Stimulated activated CD8-positive, alpha-beta memory T cell treated with anti-CD3 and anti-CD28 coated beads, Interleukin-15, amount 100 ng/mL, for 24 hours (primary cell): Measurements from ENCODE around the gene PDAP1.
"Not testable (repeated sequence)": the region's sequence is repeated elsewhere in the genome, so short reads cannot be mapped to it uniquely, and the experiment has no call there.

Experiments used
- DNase-seq: peaks from one replicate; pipeline ENCODE4 v3.0.0-alpha.2; 2020; ENCODE audit warnings: low read depth

The PDAP1 gene

DNA sequence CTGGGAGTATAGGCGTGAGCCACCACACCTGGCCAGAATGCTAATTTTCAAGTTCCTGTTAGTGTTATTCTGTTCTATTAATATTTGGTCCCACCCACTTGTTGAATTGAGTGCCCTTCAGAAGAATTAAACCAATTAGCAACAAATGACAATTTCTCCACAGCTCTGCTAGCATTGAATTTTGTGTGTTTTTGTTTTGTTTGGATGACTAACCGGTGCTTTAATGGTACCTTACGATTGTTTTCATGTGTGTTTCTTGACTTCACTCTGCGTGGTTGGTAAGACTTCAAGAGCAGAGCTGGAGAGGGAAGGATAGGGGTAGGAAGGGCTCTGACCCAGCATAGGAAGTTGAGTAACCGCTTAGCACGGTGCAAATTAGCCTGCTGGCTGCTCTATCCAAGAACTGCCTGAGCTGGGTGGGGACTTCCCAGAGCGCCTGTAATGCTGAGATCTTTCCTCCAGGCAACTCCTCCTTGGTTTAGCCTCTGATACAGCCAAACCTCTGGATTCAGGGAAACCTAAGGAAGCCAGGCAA, 29.3 kb downstream of the PDAP1 start:
- no peak for DNase-seq

DNA sequence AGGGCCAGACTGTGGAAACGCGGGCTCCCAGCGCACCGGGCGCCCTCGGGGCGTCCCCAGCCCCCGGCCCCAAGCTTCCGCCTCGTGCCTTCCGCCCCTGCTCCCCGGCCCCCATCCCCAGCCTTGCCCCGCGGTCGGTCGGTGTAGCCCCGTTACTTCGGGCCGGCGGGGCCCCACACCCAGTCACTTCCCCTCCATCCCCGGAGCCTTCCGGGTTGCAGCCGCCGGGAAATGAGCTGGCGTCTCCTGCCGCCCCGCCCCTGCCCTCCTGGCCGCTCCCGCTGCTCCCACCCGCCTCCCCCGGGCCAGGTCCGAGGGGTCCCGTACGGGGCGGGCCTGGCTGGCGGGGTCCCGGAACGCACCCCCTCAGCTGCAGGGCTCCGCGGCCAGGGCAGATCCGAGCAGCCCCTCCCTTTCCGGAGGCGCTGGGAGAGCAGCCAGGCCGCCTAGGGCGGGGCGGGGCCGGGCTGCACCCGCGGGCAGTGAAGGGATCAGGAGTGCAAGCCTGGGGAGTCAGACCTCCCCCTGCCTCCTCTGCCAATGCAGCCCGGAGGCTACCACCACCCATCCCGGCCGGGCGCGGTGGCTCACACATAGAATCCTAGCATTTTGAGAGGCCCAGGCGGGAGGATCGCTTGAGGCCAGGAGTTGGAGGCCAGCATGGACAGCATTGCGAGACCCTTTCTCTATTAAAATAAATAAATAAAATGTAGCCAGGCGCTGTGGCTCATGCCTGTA, 33.2 kb downstream of the PDAP1 start:
- DNase-seq: peak; percentile 42

DNA sequence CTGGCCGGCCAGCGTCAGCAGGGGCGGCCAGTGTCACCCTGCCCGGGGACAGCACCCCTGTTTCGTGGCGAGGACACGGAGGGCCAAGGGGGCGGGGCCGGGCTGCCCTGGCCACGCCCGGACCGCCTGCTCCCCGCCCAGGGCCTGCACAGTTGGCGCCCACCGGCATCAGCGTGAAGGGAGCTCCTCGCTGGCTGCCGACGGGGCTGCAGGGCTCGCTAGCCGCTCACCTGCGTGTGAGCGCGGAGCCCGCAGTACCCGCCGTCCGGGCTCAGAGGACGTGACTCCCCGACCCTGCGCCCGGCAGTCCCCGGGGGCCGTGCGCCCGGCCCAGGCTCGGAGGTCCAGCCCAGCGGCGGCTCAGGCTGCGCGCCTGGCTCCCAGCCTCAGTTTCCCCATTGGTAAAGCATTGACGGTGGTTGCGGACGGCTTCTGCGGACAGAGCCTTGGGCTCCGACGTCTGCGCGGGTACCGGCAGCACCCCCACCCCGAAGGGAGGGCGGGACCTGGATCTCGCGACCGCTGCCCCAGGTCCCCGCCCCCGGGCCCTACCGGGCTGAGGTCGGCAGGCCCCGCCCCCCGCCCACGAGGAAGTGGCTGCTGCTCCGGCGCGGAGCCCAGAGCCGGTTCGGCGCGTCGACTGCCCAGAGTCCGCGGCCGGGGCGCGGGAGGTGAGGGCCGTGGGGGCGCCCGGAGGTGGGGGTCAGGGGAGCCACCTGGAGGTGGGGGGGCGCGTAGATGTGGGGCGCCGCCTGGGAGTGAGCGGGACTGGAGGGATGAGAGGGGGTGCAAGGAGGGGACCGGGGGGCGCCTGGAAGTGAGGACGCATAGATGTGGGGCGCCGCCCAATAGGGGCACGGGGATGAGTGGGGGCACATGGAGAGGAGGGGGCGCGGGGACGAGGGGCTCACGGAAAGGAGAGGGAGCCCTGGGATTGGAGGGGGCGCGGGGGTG, 34.0 kb downstream of the PDAP1 start, which contains the start of gene ARPC1B:
Gene ARPC1B (plus strand): TSS at position 620 of the 954 bp plus-strand sequence. CDS start 10,985 bp downstream, outside the sequence.
- peak; percentile 70 for DNase-seq

DNA sequence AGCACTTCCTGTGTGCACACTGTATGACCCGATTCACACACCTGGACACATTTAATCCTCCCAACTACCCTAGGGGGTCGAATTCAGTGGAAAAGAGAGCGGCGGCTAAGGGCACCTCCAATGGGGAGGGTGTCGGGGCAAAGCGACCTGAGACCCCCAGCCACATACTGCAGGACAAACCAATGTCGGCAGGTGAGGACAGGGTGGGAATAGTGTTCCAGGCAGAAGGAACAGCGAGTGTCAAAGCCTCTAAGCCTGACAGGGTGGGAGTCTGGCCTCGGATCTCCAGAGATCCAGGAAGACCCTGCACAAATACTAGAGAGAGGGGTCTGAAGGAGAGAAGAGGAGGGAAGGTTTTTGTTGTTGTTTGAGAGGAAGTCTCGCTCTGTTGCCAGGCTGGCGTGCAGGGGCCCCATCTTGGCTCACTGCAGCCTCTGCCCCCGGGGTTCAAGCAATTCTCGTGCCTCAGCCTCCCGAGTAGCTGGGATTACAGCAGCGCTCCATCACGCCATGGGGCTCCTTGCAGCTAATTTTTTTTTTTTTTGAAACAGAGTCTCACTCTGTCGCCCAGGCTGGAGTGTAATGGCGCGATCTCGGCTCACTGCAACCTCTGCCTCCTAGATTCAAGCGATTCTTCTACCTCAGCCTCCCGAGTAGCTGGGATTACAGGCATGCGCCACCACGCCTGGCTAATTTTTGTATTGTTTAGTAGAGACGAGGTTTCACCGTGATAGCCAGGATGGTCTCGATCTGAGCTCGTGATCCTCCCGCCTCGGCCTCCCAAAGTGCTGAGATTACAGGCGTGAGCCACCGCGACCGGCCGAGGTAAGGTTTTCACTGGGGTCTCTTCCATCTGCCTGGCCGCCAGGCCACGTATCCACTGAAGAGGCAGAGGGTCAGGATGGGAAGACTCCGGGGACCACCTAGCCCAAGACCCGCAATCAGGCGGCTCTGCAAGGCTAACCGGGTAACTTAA, 35.0 kb downstream of the PDAP1 start:
- DNase-seq: no peak

DNA sequence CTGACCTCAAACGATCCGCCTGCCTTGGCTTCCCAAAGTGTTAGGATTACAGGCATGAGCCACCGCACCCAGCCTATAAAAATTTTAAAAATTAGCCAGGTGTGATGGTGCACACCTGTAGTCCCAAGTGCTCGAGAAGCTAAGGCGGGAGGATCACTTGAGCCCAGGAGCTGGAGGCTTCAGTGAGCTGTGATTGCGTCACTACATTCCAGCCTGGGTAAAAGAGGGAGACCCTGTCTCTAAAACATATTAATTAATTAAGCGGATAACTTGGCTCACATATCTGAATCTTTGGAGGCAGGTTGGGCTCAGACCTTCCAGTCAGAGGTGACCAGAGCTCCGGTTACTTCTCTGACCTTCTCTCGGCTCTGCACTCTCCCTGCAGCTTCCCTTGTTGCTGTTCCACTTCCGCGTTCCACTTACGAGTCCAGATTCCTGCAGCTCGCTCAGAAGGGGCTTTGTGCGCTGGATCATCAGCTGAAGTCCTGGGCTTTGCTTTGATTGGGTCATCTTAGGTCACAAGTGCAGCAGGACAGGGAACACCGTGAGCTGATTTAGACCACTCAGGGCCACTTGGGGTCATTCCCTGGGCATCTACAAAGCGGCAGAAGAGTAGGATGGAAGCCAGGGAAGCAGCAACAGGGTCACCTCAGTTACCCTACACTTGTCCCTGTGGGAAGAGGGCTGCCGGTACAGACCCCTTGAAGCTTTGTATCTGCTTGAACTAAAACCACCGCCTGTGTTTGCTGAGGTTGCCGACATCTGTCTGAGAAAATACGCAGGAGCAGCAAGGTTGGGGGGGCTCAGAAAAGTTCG, 35.9 kb downstream of the PDAP1 start:
- no peak for DNase-seq

DNA sequence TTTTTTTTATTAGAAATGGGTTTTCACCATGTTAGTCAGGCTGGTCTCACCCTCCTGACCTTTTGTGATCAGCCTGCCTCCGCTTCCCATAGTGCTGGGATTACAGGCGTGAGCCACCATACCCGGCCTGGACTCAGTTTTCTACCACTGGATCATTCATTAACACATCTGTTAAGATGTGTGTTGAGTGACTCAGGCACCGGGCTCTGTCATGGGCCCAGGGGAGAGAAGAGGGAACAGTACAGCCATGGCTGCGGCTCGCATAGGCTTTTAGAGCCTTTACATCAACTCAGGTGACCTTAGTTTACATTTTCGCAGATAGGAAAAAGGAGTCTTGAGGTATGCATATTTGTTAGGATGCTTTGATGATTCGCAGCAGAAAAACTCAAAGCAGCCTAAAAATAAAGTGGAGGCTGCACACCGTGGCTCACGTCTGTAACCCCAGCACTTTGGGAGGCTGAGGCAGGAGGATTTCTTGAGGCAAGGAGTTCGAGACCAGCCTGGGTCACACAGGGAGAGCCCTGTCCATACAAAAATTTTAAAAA, 36.9 kb downstream of the PDAP1 start:
- DNase-seq: no peak

DNA sequence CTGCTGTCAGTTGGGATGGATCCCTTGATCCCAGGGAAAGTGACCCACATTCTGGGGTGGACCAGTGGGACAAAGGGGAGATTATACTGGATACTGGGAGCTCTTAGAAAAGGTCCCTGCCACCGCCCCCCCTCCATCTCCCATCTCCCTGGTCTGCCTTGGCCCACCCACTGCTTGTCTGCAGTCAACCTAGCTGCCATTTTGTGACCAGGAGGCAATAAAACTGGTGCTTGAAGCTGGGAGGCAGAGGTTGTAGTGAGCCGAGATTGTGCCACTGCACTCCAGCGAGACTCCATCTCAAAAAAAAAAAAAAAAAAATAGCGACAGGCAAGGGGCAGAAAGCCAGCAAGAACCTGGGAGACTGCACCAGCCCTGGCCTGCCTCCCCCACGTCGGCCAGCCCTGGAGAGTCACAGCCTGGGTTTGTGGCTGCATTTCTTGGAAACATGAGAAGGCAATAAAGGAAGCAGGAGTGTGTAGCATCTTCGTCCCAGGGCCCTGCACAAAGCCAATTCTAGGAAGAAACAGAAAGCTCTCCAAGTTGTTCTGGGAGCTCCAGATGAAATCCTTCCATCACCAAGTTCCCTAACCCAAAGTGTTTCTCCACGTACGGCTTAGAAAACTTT, 38.5 kb downstream of the PDAP1 start:
- no peak for DNase-seq

DNA sequence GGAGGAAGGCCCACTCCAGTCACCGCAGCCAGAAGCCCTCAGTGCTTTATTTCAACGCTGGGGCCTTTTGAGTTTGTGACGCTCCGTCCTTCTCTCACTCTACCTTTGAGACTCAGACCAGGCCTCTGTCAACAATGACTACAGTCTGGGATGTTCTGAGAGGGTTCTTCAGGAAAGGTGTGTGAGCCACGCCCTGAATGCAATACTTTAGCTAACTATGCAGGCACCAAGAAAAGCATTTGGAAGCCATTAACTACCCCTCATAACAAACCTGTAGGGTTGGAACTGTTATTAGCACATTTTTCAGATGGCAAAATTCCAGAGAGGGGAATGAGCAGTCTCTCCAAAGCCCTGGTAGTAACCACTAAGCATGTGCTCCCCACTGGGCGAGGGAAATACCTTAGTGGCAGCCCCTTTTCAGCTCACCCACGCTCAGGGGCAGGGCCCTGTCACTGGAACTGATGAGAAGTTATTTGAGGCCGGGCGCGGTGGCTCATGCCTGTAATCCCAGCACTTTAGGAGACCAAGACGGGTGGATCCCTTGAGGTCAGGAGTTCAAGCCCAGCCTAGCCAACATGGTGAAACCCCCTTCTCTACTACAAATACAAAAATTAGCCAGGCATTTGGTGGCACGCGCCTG, 39.5 kb downstream of the PDAP1 start:
- no peak for DNase-seq

DNA sequence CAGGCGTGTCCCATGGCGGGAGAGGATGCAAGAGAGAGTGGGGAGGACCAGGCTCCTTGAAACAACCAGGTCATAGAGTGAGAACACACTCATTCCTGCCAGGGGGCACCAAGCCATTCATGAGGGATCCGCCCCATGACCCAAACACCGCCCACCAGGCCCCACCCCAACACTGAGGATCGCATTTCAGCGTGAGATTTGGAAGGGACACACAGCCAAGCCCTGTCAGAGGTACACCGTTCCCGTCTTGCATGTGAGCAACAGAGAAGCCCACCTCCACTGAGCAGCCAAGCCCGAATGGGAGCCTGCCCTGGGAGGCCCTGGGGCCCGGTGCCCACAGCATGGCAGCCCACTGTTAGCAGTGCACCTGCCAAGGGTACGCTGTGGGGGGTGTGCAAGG, 41.8 kb downstream of the PDAP1 start:
- DNase-seq: no peak

DNA sequence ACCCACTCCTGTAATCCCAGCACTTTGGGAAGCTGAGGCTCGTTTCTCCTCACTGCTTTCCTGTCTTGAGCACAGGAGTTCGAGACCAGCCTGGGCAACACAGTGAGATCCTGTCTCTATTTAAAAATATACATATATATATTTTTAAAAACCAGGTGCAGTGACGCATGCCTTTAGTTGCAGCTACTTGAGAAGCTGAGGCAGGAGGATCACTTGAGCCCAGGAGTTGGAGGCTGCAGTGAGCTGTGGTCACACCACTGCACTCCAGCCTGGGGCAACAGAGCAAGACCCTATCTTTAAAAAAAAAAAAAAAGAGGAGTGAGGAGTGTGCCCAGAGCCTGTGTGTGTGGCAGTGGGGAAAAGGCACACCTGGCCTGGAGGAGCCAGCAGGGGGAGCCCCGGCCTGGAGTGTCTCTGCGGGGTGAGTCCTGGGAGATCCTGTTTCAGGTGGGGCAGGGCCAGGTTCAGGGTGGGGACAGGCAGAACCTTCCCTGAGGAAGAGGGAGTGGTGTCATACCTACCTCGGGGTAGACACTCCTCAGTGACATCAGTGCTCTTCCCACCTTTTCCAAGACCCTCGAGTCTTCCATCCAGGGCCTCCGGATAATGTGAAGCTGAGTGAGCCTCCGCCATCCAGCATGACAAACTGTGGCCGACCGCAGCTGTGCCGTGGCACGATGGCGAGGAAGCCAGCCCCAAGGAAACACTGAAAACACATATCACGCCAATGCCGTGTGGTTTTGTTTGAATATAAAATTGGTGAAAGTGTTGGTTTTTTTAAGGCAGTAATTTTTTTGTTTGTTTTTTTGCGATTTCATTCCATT, 42.9 kb downstream of the PDAP1 start:
- no peak for DNase-seq

DNA sequence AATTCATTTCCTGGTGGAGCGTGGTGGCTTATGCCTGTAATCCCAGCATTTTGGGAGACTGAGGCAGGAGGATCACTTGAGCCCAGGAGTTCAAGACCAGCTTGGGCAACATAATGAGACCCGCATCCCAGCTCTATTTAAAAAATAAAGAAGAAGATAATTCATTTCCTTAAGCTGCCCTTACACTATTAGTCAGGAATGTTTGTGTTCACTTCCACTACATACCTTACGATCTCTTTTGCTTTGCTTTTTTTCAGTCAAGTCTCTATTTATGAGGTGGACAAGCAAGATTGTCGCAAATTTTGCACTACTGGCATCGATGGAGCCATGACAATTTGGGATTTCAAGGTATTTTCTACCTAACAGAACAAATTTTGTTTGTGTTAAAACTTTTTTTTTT, 45.1 kb downstream of the PDAP1 start:
- no peak for DNase-seq

DNA sequence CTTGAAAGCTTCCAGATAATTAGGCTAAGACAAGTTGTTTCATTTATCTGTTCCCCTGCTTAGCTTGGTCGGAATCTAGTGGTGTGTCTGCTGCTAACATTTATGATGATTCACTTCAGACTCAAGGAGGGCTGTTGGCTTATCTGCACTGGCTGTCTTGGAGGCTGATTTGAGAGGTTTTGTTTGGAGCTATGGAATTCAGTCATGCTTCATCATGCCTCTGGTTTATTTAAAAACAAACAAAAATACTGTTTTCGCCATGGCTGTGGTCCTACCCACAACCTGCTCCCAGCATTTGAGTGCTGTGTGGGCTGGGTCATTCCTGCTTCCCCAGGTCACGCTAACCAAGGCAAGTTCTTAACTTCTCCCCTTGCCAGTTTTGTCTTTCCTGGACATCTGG, 45.6 kb downstream of the PDAP1 start:
- DNase-seq: no peak

DNA sequence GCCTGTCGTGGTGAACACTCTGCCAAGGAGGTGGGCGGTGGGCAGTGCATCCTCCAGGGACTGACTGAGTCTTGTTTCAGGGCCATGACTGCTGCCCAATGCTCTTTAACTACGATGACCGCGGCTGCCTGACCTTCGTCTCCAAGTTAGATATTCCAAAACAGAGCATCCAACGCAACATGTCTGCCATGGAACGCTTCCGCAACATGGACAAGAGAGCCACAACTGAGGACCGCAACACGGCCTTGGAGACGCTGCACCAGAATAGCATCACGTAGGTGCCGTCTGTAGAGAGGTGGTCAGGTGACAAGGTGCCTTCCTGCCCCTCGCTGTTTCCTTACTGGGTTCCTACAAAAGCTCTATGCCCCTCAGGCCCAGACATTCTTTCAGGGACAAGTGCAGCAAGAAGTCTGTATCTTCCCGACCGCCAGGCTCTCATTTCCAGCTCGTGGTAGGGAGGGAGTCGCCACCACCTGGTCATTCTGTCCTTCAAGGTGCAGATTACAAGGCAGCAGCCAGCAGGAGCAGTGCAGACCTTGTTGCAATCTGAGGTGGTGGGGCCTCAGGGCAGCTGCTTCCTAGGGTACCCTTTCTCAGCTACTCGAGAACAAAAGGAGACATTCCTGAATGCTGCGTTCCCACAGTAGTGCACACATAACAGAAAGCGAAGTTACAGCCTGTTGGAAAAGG, 48.8 kb downstream of the PDAP1 start:
- no peak for DNase-seq

DNA sequence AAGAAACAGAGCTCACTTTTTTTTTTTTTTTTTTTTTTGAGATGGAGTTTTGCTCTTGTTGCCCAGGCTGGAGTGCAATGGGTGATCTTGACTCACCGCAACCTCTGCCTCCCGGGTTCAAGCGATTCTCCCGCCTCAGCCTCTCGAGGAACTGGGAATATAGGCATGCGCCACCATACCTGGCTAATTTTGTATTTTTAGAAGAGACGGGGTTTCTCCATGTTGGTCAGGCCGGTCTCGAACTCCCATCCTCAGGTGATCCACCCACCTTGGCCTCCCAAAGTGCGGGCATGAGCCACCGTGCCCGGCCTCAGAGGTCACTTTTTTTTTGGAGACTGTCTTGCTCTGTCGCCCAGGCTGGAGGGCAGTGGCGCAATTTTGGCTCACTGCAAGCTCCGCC, 49.9 kb downstream of the PDAP1 start:
- DNase-seq: not testable (repeated sequence)

DNA sequence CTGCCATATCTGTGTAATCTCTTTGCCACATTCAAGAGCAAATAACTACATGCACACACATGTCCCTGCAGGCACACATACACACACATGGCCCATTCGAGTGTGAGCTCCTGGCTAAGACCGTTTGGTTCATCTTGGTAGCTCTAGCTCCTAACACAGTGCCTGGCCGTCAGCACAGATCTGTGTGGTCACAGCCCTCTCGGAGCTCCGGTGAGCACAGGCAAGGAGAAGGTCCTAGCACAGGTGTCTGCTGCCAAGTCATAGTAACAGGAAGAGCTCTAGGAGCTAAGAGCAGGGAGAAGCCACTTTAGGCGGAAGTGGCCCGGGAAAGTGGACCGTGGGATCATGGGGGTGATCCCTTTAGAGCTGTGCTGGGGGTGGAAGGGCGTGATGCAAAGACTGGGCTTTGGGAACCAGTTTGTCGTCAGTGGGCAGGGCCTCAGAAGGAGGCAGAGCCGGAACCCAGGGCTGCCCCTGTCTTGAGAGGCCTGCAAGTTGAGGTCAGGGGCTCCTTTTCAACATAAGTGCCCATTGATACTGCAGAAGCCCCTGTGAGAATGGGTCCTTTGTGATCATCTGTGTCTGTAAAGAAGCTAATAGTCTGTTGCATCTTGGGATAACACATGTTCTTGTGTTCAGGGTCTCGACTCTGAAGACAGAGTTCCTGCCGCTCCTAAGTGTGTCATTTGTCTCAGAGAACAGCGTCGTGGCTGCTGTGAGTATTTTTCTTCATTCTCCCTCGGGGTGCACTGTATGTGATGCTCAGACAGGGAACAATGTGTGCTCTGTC, 50.5 kb downstream of the PDAP1 start:
- DNase-seq: no peak

DNA sequence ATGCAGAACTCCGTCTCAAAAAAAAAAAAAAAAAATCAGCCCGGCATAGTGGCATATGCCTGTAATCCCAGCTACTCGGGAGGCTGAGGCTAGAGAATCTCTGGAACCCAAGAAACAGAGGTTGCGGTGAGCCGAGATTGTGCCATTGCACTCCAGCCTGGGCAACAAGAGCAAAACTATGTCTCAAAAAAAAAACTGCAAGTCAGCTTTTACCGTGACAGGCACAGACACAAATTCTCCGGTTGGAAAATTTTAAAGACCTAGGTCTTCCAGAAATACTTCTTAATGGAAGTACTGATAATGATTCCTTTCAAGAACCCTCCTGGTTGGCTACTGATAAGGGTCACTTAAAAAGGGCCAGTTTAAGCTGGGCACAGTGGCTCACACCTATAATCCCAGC, 53.3 kb downstream of the PDAP1 start:
- no peak for DNase-seq

DNA sequence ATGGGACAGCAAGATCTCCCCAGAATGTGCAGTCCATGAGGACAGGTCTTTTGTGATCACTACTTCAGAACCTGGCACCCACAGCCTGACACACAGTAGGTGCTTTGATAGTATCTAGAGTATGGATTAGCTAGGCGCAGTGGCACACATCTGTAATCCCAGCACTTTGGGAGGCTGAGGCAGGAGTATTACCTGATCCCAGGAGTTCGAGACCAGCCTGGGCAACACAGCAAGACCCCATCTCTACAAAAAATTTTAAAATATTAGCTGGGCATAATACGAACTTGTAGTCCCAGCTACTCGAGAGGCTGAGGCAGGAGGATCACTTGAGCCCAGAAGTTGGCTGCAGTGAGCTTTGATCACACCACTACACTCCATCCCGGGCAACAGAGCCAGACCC, 56.1 kb downstream of the PDAP1 start:
- DNase-seq: no peak
